NCI-H128 (cell line): ENCODE results near the gene NBPF19.
"Not testable (repeated sequence)": the region's sequence is repeated elsewhere in the genome, so short reads cannot be mapped to it uniquely, and the experiment has no call there.

Experiments used
- DNase-seq: peaks from one replicate; lab custom pipeline; 2025; ENCODE audit not compliant: unreplicated experiment; lab: John Stamatoyannopoulos, UW

The NBPF19 gene

GRCh38 chr1:149474745-149475144 is at the start of gene NBPF19:
Gene NBPF19, plus strand, starts transcription at chr1:149475045. Its CDS starts 888 bp downstream, at chr1:149475933.
- DNase-seq: not testable (repeated sequence)

- not testable (repeated sequence) for DNase-seq
Observed at GRCh38 chr1:149428317-149428716, 46.5 kb upstream of the NBPF19 start.

- DNase-seq: not testable (repeated sequence)
Observed at GRCh38 chr1:149445451-149445850, 29.4 kb upstream of the NBPF19 start.

DNA sequence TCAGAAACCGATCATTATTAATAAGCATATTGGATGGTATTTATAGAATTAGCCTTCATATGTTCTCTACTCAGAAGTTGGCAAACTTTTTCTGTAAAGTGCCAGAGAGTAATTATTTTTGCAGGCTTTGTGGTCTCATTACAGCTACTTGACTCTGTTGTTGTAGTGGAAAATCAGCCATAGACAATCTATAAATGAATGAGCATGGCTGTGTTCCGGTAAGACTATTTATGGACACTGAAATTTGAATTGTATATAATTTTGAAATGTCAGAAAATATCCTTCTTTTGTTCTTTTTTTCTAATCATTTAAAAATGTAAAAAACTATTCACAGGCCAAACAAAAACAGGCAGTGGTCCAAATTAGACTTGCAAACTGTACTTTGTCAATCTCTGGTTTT is 22.6 kb upstream of the NBPF19 start:
- not testable (repeated sequence) for DNase-seq

- not testable (repeated sequence) for DNase-seq
Observed at GRCh38 chr1:149452652-149453051, 22.2 kb upstream of the NBPF19 start.

GRCh38 chr1:149558350-149558825 is 83.5 kb downstream of the NBPF19 start:
- not testable (repeated sequence) for DNase-seq

- not testable (repeated sequence) for DNase-seq
Observed at GRCh38 chr1:149561806-149562205, 87.0 kb downstream of the NBPF19 start.

- DNase-seq: not testable (repeated sequence)
Observed at GRCh38 chr1:149565485-149565884, 90.6 kb downstream of the NBPF19 start.

GRCh38 chr1:149572763-149573162 is 97.9 kb downstream of the NBPF19 start:
- not testable (repeated sequence) for DNase-seq

GRCh38 chr1:149585592-149585991 is 110.7 kb downstream of the NBPF19 start:
- DNase-seq: not testable (repeated sequence)
